Kasumi-1 (cell line): ENCODE results near the gene PPM1N.
A peak's percentile ranks its signal among the peaks of the same experiment; 100 is the strongest.
"Not testable (repeated sequence)": the region's sequence is repeated elsewhere in the genome, so short reads cannot be mapped to it uniquely, and the experiment has no call there.

Experiments
- DNase-seq, 2 experiments: peaks; one replicate each; lab custom pipeline; 2025; lab: John Stamatoyannopoulos, UW

Gene PPM1N

GRCh38 chr19:45508861-45509691, 10.8 kb downstream of the PPM1N start:
- DNase-seq, result peak; percentile 53 to 54

GRCh38 chr19:45509692-45510015, 11.4 kb downstream of the PPM1N start:
- no peak for DNase-seq

GRCh38 chr19:45510352-45510751, 12.1 kb downstream of the PPM1N start:
- not testable (repeated sequence) for DNase-seq

GRCh38 chr19:45511074-45511473, 12.8 kb downstream of the PPM1N start:
- DNase-seq, result no peak

- no peak for DNase-seq
Observed at GRCh38 chr19:45512881-45513483, 14.7 kb downstream of the PPM1N start.

GRCh38 chr19:45514376-45515051, 16.3 kb downstream of the PPM1N start:
- DNase-seq, result no peak

- peak; percentile 96 for DNase-seq
Observed at GRCh38 chr19:45515081-45515624, 16.9 kb downstream of the PPM1N start.

- DNase-seq, result peak in 1 of 2 experiments; percentile 26
Observed at GRCh38 chr19:45515807-45516401, 17.7 kb downstream of the PPM1N start.

GRCh38 chr19:45517238-45517637, 19.0 kb downstream of the PPM1N start:
- DNase-seq, result no peak

GRCh38 chr19:45517641-45518468, 19.6 kb downstream of the PPM1N start:
- DNase-seq, result no peak

- no peak for DNase-seq
Observed at GRCh38 chr19:45518469-45518826, 20.2 kb downstream of the PPM1N start.

- no peak for DNase-seq
Observed at GRCh38 chr19:45522010-45522941, 24.0 kb downstream of the PPM1N start.

GRCh38 chr19:45523642-45524256, 25.5 kb downstream of the PPM1N start:
- peak; percentile 88 to 90 for DNase-seq

- no peak for DNase-seq
Observed at GRCh38 chr19:45524575-45525129, 26.4 kb downstream of the PPM1N start.

- peak; percentile 35 to 51 for DNase-seq
Observed at GRCh38 chr19:45526143-45526542, 27.9 kb downstream of the PPM1N start.

- DNase-seq, result no peak
Observed at GRCh38 chr19:45526971-45527370, 28.7 kb downstream of the PPM1N start.

- no peak for DNase-seq
Observed at GRCh38 chr19:45527731-45528130, 29.5 kb downstream of the PPM1N start.

- DNase-seq, result no peak
Observed at GRCh38 chr19:45528149-45528743, 30.0 kb downstream of the PPM1N start.

- no peak for DNase-seq
Observed at GRCh38 chr19:45528744-45529419, 30.6 kb downstream of the PPM1N start.
